HL-60 (cell line): ENCODE data around the gene TBK1.
A peak's percentile ranks its signal among the peaks of the same experiment; 100 is the strongest.

Source experiments
- DNase-seq, 2 experiments: peaks; one replicate each; pipeline ENCODE4 v3.0.0-alpha.2; 2010 to 2020; ENCODE audit warnings: low read depth in 1 of 2, low spot score in 1 of 2
- H3K27ac ChIP-seq: fragments of 250-450 bp; sonication (Bioruptor Pico); replicated peaks from 2 replicates; pipeline ENCODE4 v1.5.1; 2020; ENCODE audit warnings: mild to moderate bottlenecking, moderate library complexity
- H3K27me3 ChIP-seq: fragments of 250-450 bp; sonication (Bioruptor Pico); 2 replicates; pipeline ENCODE4 v1.5.1; 2021; ENCODE audit warnings: mild to moderate bottlenecking, moderate library complexity; ENCODE audit not compliant: insufficient read depth, poor library complexity, severe bottlenecking
- H3K4me3 ChIP-seq: replicated peaks from 2 replicates; pipeline ENCODE4 v1.5.1; 2011; ENCODE audit warnings: mild to moderate bottlenecking, control low read depth, low read length; ENCODE audit not compliant: insufficient read depth
- GABPA ChIP-seq: IDR thresholded peaks from 2 replicates; pipeline ENCODE4 v1.6.1; 2012; ENCODE audit warnings: low read depth
- POLR2AphosphoS5 ChIP-seq: IDR thresholded peaks from 2 replicates; pipeline ENCODE4 v1.6.1; 2012; ENCODE audit warnings: low read depth
- REST ChIP-seq: IDR thresholded peaks from 2 replicates; pipeline ENCODE4 v1.6.1; 2012; ENCODE audit warnings: low read depth; ENCODE audit not compliant: insufficient replicate concordance
- SPI1 ChIP-seq: IDR thresholded peaks from 2 replicates; pipeline ENCODE4 v1.6.1; 2012; ENCODE audit warnings: low read depth, mild to moderate bottlenecking, borderline replicate concordance
- TF ChIP-seq, protein P1 (sequence below): IDR thresholded peaks from one replicate; pipeline ENCODE4 v1.5.1; 2011; ENCODE audit warnings: low read length, control low read depth, inconsistent platforms; ENCODE audit not compliant: insufficient read depth

TBK1 gene

DNA sequence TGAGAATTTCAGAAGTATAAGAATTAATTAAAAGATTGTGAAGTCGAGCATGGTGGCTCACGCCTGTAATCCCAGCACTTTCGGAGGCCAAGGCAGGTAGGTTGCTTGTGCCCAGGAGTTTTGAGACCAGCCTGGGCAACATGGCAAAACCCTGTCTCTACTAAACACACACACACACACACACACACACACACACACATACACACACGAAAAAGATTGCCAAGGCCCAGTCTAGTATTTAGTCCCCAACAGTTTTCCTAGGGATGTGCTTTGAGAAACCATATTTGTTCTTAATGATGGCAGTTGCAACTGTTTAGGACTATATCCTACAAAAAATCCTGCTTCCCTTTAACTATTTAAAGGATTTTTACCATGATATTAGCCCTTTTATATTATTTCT is 6.0 kb downstream of the TBK1 start:
- Histone ChIP-seq H3K27ac (no peak overlapping the region), H3K27me3 (no peaks in the 10 kb centered on the region), H3K4me3 (no peak overlapping the region)
- TF ChIP-seq SPI1 (no peak), REST (no peak), GABPA (no peak), POLR2AphosphoS5 (no peak)
- TF ChIP-seq, protein P1, sequence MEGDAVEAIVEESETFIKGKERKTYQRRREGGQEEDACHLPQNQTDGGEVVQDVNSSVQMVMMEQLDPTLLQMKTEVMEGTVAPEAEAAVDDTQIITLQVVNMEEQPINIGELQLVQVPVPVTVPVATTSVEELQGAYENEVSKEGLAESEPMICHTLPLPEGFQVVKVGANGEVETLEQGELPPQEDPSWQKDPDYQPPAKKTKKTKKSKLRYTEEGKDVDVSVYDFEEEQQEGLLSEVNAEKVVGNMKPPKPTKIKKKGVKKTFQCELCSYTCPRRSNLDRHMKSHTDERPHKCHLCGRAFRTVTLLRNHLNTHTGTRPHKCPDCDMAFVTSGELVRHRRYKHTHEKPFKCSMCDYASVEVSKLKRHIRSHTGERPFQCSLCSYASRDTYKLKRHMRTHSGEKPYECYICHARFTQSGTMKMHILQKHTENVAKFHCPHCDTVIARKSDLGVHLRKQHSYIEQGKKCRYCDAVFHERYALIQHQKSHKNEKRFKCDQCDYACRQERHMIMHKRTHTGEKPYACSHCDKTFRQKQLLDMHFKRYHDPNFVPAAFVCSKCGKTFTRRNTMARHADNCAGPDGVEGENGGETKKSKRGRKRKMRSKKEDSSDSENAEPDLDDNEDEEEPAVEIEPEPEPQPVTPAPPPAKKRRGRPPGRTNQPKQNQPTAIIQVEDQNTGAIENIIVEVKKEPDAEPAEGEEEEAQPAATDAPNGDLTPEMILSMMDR, result no peak
- no peak for DNase-seq

DNA sequence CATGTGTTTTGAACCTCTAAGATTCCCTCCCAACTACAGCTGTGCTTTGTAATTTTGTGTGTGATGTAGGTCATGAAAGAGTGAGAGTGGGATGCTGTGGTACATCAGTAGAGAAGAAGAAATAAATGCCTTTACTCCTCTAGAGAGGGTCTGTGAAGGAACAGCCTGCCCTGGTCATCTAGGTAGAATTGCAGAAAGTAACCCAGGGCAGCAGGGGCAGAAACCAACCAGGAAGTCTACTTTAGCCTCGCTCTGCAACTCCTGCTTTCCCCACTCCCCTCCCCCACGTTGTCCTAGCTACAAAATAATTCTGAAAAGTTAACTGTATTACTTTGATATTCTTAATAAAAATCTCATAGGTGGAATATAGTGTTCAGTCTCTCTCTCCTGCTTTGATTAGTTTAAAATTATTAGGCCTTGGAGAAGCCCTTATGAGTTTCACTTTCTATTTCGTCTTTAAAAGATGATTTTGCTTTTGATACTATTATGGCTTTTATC is 7.5 kb downstream of the TBK1 start:
- DNase-seq, result peak in 1 of 2 experiments; percentile 17
- Histone ChIP-seq H3K27me3 (no peaks in the 10 kb centered on the region), H3K4me3 (0 out of 2 replicates have a peak overlapping the region, but pooled peaks have one; percentile 7), H3K27ac (peak overlapping the region; percentile 45)
- TF ChIP-seq, protein P1, result no peak
- TF ChIP-seq GABPA (no peak), REST (no peak), POLR2AphosphoS5 (no peak), SPI1 (no peak)

DNA sequence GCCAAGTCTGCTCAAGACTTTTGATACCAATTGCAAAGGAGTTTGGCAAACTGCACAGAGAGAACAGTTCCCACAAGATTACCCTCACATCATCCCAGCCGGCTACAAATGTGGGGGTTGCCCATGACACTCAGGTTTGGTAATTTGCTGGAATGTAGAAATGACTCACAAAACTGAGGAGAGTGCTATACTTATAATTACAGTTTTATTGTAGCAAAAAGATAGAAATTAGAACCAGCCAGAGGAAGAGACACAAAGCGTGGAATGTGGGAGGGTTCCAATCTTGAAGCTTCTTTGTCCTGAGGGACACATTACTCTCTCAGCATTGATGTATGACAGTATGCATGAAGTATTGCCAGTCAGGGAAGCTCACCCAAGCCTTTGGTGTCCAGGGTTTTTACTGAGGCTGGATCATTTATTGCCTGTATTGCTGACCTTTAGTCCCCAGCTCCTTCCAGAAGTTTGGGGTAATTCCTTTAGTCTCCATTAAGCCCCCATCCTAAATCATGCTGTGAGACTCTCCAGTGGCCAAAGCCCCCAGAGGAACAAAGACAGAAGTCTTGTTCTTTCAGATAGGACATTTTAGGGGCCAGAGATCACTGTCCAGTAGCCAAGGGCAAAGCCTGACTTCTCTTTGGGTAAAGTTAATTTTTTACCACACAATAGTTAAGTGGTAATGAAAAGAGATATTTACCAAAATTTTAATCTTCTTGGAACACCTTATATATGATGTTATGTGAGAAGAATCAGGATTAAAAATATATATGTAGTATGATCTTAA is 9.9 kb downstream of the TBK1 start:
- no peak overlapping the region for H3K27ac ChIP-seq
- no peak for TF ChIP-seq SPI1
- TF ChIP-seq, protein P1, result no peak
- TF ChIP-seq GABPA, result no peak
- TF ChIP-seq REST, result no peak
- TF ChIP-seq POLR2AphosphoS5, result no peak
- DNase-seq, result no peak
- H3K27me3 ChIP-seq, result no peaks in the 10 kb centered on the region
- H3K4me3 ChIP-seq, result no peak overlapping the region
